HG03064 (cell line): ENCODE measurements around the gene CRHR2.
"Not testable (repeated sequence)": the region's sequence is repeated elsewhere in the genome, so short reads cannot be mapped to it uniquely, and the experiment has no call there.

Experiments
- ATAC-seq: cut with Tn5 transposase; IDR thresholded peaks from one replicate; pipeline ENCODE4 v1.9.1; 2021; ENCODE audit warnings: low read depth; ENCODE audit not compliant: unreplicated experiment

Gene CRHR2

DNA sequence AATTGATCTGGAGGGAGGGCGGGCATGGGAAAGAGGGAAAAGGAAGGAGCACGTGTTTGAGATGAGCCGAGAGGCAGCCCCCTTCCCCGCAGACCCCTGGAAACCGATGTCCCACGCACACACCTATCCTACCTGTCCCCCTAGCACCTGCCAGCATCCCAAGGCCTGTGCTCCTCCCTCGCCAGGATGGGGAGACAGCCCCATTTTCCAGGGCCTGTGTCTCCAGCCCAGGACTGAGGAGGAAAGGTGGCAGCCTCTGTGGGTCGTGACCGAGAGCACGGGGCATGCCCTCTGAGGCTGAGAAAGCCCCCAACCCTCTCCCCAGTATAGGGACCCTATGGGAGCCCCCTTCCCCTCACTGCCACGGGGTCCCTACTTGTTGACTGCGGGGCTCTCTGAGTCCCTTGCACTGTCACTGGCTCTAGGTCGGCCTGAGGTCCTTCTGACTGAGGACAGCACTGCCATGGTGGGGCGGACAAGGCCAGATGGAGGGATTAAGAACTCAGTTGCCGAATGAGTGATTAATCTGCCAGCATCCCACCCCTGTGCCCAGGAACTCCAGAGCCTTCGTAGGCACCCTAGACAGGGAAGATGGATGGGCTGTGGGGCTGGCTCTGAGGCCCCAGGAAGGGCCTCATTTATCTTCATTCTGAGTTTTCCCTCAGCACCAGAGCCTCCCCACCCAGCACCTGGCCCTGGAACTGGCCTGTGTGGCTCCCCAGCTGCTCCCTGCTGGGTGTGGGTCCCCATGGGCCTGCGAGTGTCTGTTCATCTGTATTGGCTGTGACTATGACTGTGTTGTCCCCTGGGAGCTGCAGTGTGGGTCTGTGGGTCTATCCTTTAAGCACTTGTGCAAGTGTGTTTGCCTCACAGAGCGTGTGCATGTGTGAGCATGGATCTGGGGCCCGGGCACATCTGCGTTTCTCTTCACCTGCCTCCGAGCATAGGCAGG is 26.0 kb downstream of the CRHR2 start:
- no peak for ATAC-seq

DNA sequence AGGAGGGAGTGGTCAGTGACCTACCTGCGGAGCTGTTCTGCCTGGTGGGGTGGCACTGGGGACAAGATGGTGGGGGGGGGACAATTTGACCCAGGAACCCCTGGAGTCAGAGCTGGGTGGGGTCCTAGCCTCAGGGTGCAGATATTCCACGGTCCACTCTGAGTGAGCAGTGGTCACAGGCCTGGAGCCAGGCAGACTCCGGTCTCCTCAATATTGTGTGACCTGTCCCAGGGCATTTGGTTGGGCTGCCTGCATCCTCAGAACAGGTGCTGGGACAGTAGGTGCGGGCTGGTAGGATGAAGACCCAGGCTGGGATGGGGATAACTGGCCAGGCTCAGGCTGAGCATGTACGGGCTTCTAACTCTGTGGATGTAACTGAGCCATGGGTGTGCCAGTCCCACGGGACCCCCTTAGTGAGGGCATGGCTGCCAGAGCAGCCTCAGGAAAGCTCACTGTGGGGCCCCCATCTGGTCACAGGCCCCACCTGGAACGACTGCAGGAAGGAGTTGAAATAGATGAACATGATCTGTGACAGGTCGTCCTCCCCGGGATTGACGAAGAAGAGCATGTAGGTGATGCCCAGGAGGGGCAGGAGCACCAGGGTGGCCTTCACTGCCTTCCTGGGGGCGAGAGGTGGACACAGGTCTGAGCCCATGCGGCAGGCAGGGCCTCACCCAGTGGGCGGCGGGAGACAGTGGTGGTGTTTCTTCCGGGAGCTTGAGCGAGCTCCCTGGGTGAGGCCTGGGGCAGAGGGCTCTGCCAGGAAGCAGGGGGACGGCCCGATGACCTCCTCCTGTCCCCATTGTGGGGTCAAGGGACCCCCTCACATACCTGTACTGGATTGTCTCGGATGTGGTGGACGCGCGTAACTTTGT is 26.9 kb downstream of the CRHR2 start:
- no peak for ATAC-seq

DNA sequence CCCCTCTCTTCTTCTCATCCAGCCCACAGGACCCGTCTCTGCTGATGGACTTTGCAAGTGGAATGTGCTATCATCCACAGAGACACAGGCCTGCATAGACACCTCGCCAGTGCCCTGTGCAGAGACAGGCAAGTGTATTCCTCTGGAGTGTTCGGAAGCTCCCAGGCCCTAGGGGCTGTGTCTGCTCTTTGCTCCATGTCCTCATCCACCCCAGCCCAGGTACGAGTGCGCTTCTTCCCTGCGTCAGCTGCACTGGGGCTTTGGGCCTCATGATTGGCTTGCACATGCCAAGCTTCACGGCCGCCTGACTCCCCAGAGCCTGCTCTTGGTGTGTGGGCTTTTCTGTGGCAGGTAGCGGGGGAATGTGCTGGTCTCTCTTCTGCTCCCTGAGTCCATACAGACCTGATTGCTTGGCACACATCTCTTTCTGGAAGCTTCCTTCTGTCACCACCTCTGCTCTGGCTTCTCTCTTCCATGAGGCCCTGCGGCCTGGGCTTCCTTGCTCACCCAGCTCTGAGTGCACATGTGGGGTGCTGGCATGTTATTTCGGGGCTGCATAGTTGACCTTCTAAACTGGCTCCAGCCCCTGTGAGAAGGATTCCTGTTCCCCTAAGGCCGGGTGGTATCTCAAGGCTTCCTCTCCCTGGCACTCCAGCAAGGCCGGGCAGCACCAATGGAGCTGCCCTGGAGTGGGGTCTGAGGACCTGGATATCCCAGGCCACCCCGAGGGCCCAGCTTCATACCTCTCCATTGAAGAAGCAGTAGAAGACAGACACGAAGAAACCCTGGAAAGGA is 27.8 kb downstream of the CRHR2 start:
- ATAC-seq: no peak

- ATAC-seq: no peak
Observed at GRCh38 chr7:30652698-30653641, 29.3 kb downstream of the CRHR2 start.

DNA sequence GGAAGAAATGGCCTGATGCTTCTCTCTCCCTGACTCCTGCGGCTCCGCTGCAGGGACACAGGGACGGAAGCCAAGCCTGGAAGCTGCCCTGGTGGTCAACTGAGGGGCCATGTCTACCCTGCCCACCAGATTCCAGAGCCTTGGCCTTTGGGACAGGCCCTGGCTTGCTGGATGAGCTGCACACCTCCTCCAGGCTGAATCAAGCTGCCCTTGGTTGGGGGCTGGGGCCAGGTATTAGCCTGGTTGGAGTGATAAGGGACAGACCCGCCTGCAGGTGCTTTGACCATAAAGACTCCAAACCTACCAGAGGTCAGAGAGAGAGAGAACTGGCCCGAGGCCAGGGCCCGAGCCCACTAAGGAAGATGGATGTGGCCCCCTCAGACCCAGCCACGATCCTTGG is 30.1 kb downstream of the CRHR2 start:
- no peak for ATAC-seq

- ATAC-seq: no peak
Observed at GRCh38 chr7:30650421-30650808, 31.8 kb downstream of the CRHR2 start.

DNA sequence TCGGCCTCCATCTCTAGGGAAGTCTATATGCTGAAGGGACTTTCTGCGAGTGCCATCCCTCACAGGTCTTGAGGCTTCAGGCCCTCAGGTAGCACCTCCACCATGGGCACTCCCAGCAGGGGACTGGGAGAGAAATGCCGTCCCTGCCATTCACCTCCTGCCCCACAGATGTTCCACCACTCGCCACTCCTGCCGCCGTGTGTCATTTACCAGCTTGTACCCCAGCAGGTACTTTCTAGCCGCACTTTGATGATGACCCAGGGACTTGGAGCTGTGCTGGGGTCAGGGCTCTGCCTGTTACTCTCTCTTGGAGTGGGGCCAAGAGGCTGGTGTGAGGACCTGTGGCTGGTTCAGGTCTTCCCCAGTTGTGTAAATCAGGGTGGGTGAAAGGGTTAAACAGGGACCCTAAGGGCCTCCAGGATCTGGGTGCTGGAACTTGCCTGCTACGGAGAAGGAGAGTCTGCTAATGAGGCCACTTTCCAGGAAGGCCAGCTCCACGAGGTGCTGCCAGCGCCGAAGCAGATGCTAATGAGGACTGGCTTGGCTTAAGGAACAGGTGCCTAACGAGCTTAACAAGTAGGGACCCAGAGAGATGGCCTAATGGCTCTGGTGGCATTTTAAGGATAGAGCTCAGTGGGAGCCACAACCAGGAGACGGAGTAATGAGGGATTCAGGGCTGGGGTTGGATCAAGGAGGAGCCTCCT is 32.4 kb downstream of the CRHR2 start:
- ATAC-seq: no peak

DNA sequence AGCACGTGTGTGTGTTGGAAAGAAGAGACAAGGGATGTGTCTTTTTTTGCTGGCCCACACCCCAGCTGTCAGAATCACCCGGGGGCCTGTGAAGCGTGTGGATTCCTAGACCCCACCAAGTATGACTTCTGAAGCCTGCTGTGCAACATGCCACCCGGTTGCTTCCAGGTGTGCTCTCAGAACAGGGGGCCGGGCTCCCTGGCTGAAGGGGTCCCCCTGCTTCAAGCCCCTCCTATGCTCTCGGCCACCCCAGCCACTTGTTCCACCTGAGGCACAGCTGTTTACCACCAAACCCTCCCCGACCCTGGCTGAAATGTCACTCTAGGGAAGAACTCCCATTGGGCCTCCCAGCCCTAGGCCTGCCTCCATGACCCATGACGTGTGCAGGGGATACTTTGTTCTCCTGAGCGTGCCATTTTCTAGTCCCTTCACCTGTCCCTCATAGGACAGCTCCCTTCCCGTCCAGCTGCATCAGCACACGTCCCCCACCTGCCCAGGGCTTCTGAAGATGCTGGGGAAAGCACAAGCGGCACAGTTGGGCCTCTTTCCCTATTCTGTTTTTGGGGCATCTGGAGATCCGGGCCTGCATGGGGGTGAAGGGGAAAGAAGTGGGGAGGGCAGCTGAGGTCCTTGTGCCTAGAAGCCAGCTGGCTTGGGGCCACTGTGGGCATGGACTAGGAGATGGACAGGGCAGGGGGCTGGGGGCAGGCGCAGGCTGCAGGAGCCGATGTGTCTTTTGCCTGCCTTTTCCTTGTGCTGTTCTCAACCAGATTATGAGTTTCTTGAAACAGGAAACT is 33.3 kb downstream of the CRHR2 start:
- ATAC-seq: no peak

- ATAC-seq: no peak
Observed at GRCh38 chr7:30647589-30648364, 34.5 kb downstream of the CRHR2 start.

DNA sequence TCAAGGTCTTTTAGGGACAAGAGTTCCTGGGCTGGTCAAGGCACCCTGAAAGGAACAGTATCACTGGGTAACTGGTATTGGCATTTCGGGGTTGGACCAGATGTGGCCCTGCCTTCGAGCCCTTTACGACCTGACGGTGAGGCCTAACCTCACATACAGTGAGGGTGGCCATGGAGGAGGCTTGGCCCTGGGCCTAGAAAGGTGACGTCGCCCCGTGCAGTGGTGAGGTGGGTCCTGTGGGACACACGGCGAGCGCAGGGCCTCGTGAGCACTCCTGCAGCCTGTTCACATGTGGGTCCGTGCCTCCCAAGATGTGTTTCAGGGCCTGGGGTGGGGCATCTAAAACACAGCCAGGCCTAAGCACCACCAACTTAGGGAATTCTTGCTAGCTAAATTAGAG is 36.1 kb downstream of the CRHR2 start:
- ATAC-seq: no peak

DNA sequence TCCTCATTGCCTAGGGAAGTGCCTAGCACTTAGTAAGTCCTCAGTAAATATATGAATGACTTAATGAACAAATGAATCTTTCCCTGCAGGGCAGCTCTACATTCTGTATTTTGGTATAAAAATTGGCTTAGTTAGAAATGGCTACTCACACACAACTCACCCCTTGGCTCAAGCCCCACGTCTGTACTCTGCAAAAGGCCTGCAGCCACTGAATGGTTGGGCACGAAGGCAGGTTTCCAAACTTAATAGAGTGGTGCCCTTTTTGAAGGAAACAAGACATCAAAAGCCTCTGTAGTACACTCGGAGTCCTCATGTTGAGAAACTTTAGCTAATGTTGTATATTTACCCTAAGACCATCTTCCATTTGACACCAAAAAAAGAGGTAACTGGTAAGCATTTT is 36.6 kb downstream of the CRHR2 start:
- ATAC-seq: no peak

GRCh38 chr7:30644286-30644955 is 37.8 kb downstream of the CRHR2 start:
- no peak for ATAC-seq

DNA sequence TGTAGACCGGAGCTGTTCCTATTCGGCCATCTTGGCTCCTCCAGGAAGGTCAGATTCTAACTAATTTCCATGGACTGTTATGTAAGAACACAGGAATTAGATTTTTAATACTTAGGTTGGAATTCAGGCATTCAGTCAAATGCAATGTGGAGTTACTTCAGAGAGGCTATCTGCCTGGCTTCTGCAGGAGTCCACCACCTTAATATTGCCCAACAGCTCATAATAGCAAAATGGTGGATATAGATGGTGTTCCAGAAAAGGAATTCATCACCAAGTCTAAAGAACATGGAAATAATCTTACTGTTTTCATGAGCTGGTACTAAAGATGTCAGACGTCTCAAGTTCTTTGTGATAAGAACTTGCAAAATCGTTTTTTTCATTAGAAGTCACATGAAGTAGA is 39.5 kb downstream of the CRHR2 start:
- ATAC-seq: no peak

DNA sequence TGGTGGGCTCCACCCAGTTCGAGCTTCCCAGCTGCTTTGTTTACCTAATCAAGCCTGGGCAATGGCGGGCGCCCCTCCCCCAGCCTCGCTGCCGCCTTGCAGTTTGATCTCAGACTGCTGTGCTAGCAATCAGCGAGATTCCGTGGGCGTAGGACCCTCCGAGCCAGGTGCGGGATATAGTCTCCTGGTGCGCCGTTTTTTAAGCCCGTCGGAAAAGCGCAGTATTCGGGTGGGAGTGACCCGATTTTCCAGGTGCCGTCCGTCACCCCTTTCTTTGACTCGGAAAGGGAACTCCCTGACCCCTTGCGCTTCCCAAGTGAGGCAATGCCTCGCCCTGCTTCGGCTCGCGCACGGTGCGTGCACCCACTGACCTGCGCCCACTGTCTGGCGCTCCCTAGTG is 39.9 kb downstream of the CRHR2 start:
- not testable (repeated sequence) for ATAC-seq

DNA sequence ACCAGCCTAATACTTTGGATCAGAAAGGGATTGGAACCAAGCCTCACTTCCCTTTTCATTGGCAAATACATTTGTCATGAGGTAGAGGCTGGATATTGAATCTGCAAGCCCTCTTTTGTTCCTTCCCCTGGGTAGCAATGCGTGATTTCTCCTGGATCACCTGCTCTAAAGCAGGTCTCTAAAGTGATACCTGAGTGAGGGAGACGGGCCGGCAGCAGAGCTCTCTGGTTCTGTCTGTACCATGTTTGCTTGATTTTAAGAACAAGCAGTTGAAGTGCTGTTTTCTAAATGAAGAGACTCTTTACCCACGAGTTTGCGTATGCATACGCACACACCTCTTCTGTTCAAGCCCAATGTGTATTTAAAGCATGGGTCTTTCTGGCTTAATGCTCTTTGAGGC is 46.5 kb downstream of the CRHR2 start:
- ATAC-seq: no peak

- no peak for ATAC-seq
Observed at GRCh38 chr7:30634634-30635201, 47.5 kb downstream of the CRHR2 start.

DNA sequence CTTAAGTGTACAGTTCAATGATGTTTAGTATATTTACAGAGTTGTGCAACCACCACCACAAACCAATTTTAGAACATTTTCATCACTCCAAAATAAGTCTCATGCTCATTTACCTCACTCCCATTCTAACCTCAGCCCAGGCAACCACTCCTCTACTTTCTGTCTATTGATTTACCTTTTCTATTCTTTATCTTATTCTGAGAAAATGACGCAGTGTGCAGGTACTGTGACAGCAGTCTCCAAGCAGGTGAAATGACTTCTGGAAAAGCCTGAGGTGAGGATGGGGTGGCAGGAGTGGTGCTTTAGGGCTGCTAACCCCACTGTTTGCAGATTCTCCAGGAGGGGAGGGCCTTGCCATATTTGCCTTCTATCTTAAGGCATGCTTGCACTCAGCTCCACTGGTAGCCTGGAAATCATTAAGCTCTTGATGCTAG is 48.0 kb downstream of the CRHR2 start:
- no peak for ATAC-seq
